Heart left ventricle (tissue), 16 donors: Measurements from ENCODE around the gene MBP. TPM values are rescaled to one million over a fixed set of nuclear protein-coding genes. Genes with fewer than 3 reads are reported as not detected.

ENCODE experiments used
- ATAC-seq, 4 donors: fragments of 200-7000 bp; cut with Tn5 transposase; one replicate each; pipeline ENCODE4 v1.9.1; 2020 to 2022; ENCODE audit warnings: moderate library complexity in 4 of 4, mild to moderate bottlenecking in 3 of 4, moderate number of reproducible peaks in 1 of 4
- DNase-seq, 5 donors: peaks; one replicate each; pipeline ENCODE4 v3.0.0-alpha.2; 2020
- H3K27ac ChIP-seq, 12 donors: fragments of 200-600 bp; sonication (generic) in 4 of 12; one replicate each; pipeline versions ENCODE4 v1.5.0 to v1.8.0; 2016 to 2022; ENCODE audit warnings: mild to moderate bottlenecking in 2 of 12
- H3K27me3 ChIP-seq, 9 donors: fragments of 200-600 bp; sonication (generic) in 2 of 9; one replicate each; pipeline versions ENCODE4 v1.5.1 to v1.8.0; 2016 to 2022; ENCODE audit warnings: mild to moderate bottlenecking in 3 of 9
- H3K36me3 ChIP-seq, 9 donors: fragments of 200-600 bp; sonication (generic) in 2 of 9; one replicate each; pipeline versions ENCODE4 v1.5.0 to v1.8.0; 2018 to 2022; ENCODE audit warnings: mild to moderate bottlenecking in 2 of 9
- H3K4me1 ChIP-seq, 12 donors: fragments of 200-600 bp; sonication (generic) in 4 of 12; one replicate each; pipeline versions ENCODE4 v1.5.0 to v1.8.0; 2016 to 2022; ENCODE audit warnings: mild to moderate bottlenecking in 3 of 12
- H3K4me3 ChIP-seq, 12 donors: fragments of 200-600 bp; sonication (generic) in 4 of 12; one replicate each; pipeline versions ENCODE4 v1.5.0 to v1.8.0; 2017 to 2022; ENCODE audit warnings: mild to moderate bottlenecking in 9 of 12, moderate library complexity in 4 of 12
- H3K9me3 ChIP-seq, 12 donors: fragments of 200-600 bp; sonication (generic) in 4 of 12; one replicate each; pipeline versions ENCODE4 v1.5.0 to v1.8.0; 2016 to 2022; ENCODE audit warnings: mild to moderate bottlenecking in 1 of 12
- POLR2A ChIP-seq, 2 donors: fragments of 450-650 bp; IDR thresholded peaks; one replicate each; pipeline ENCODE4 v1.6.1; 2017; ENCODE audit warnings: antibody characterized with exemption in 2 of 2, mild to moderate bottlenecking in 2 of 2, moderate library complexity in 2 of 2
- WGBS, 4 donors: extraction: QIAGEN DNeasy Blood & Tissue Kit in 2 of 4; methylation state at CpG; one replicate each; pipeline versions ENCODE4 v1.1.5 to v1.1.7; 2013 to 2018; 5-methylcytosine and 5-hydroxymethylcytosine counted together
- intact Hi-C, 10 donors: fragments of 100-400 bp; cut with DNase I; formaldehyde crosslinking; loops; one replicate each; pipeline versions ENCODE4 v1.11.1 to v1.14.2; 2022
- polyA plus RNA-seq, 2 donors: library from polyadenylated mRNA; stranded (reverse); fragments of 200-250 nt; gene quantifications; one replicate each; pipeline ENCODE4 v1.2.3, GENCODE V29; 2013
- total RNA-seq, 9 donors: library from RNA; depleted of rRNA in 2 of 9; stranded (reverse); fragments of >200 nt in 2 of 9; fragmentation: NEBNext Ultra II Directional in 3 of 9; extraction: Animal tissue kit (Norgen Biotek cat#: 25700) in 3 of 9; gene quantifications; one replicate each; pipeline versions ENCODE4 v1.1.0 to v1.2.4, GENCODE V29; 2016 to 2023
- TF ChIP-seq, protein P1 (sequence below), 12 donors: fragments of 200-600 bp; sonication (generic) in 4 of 12; IDR thresholded peaks; one replicate each; pipeline versions ENCODE4 v1.5.0 to v1.8.0; 2018 to 2022; ENCODE audit warnings: antibody characterized with exemption in 12 of 12, mild to moderate bottlenecking in 5 of 12
- donor health status: ischemic (EF 13 %, LVEDD 7.1; RV severe dilation, severe dysfunction).
- donor health status: healthy with polysubstance abuse.
- donor health status: DM: no; HTN: yes; CAD: no.
- donor health status: DM: no; HTN: no; CAD: no.
- donor health status: ischemic (EF 25% LVEDD 6.9; RV normal size, moderate dysfunction).
- donor health status: ischemic (EF 25% LVEDD 5.7; RV mildly dilated, moderate dysfunction).
- donor health status: healthy.
- donor health status: DM: yes; HTN: yes; CAD: no.
- donor health status: ischemic (EF 35%, LVEDD 5.7; RV mildly dilated, moderate dysfunction).
- donor health status: nonischemic (EF 11% LVEDD 7.7; RV severe dilation, severe dysfunction).
- donor health status: DM: yes; HTN: yes; CAD: no.
- donor health status: PGD.
- donor health status: ischemic (EF 29% LVEDD 5.4; RV normal size, mild dysfunction).
- donor health status: nonischemic (EF 23%, LVEDD 6.1; RV moderate dilation, normal function).

Gene MBP
- total and polyA plus RNA-seq, 11 donors, result 7.7 to 93.0 (median 31.8) TPM

DNA sequence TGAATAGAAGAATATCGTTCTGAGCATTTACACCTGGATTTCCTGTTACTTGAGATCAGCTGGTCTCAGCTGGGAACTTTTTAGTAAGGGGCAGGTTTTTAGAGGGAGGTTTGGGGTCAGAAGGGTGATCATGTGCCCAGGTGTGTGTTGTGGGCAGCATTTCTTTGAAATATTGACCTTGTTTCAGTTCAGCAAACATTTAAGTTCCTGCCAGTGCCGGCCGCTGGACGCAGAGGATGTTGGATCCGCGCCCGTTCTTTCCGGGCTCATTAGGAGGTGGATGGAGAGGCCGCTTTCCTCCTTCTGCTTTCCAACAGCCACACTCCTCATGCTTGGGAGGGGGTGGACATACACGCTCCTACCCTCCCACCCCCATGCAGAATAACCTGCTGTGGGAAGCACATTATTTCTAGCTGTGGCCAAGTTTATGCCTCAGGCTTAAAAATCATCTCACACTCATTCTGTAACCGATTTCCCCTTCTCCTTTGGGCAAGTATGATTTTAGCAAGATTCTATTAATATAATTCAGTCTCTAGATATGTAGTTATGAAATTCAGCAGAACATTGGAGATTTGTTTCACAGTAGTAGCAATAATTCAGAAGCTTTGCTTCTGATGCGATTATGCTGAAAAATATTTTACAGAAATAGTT is 178.9 kb downstream of the MBP start:
- DNase-seq, result peak; percentile 69 to 80 (median 72)
- H3K4me1 ChIP-seq, result peaks cover 0 to 18% (median 11%) of the 10 kb centered on the region in 12 donors
- TF ChIP-seq POLR2A (IDR thresholded peaks at IDR 0.05), result no peak
- TF ChIP-seq, protein P1, sequence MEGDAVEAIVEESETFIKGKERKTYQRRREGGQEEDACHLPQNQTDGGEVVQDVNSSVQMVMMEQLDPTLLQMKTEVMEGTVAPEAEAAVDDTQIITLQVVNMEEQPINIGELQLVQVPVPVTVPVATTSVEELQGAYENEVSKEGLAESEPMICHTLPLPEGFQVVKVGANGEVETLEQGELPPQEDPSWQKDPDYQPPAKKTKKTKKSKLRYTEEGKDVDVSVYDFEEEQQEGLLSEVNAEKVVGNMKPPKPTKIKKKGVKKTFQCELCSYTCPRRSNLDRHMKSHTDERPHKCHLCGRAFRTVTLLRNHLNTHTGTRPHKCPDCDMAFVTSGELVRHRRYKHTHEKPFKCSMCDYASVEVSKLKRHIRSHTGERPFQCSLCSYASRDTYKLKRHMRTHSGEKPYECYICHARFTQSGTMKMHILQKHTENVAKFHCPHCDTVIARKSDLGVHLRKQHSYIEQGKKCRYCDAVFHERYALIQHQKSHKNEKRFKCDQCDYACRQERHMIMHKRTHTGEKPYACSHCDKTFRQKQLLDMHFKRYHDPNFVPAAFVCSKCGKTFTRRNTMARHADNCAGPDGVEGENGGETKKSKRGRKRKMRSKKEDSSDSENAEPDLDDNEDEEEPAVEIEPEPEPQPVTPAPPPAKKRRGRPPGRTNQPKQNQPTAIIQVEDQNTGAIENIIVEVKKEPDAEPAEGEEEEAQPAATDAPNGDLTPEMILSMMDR (IDR thresholded peaks at IDR 0.05), result no peak
- H3K27ac ChIP-seq, result peak overlapping the region in 2 of 12 donors; percentile 7 to 29
- ATAC-seq, result peak; percentile 44 to 80 (median 74)
- no peaks in the 10 kb centered on the region for H3K9me3 ChIP-seq
- H3K27me3 ChIP-seq, result no peaks in the 10 kb centered on the region
- H3K36me3 ChIP-seq, result peaks cover 0 to 57% (median 36%) of the 10 kb centered on the region in 9 donors
- 14 to 30% (median 22%) methylated on average over 12 of the region's 12 CpGs for WGBS, 4 donors
- intact Hi-C loops, result no loop called here
- H3K4me3 ChIP-seq, result no peak overlapping the region

- intact Hi-C loops, result no loop called here
- Histone ChIP-seq H3K36me3 (peaks cover 0 to 62% (median 39%) of the 10 kb centered on the region in 9 donors), H3K4me3 (no peak overlapping the region), H3K27ac (peak overlapping the region in 2 of 12 donors; percentile 7 to 29), H3K9me3 (no peaks in the 10 kb centered on the region), H3K27me3 (no peaks in the 10 kb centered on the region), H3K4me1 (peaks cover 0 to 16% (median 11%) of the 10 kb centered on the region in 12 donors)
- 43 to 57% (median 48%) methylated on average over 6 of the region's 6 CpGs for WGBS, 4 donors
- peak in 2 of 4 donors; percentile 28 to 33 for ATAC-seq
- no peak for TF ChIP-seq POLR2A (IDR thresholded peaks at IDR 0.05)
- TF ChIP-seq, protein P1 (IDR thresholded peaks at IDR 0.05), result no peak
- no peak for DNase-seq
Observed at GRCh38 chr18:76953156-76953555, 179.4 kb downstream of the MBP start.

- peaks cover 0 to 64% (median 39%) of the 10 kb centered on the region in 9 donors for H3K36me3 ChIP-seq
- intact Hi-C loops, result no loop called here
Observed at GRCh38 chr18:76952747-76953146, 179.8 kb downstream of the MBP start.

More at GRCh38 chr18:76952747-76953146, 179.8 kb downstream of the MBP start:
- no peaks in the 10 kb centered on the region for H3K27me3 ChIP-seq
- H3K4me3 ChIP-seq, result no peak overlapping the region
- no peak for TF ChIP-seq POLR2A (IDR thresholded peaks at IDR 0.05)
- TF ChIP-seq, protein P1 (IDR thresholded peaks at IDR 0.05), result no peak
- H3K4me1 ChIP-seq, result peaks cover 0 to 16% (median 11%) of the 10 kb centered on the region in 12 donors
- H3K27ac ChIP-seq, result no peak overlapping the region
- ATAC-seq (no peak), DNase-seq (no peak)
- no peaks in the 10 kb centered on the region for H3K9me3 ChIP-seq
- WGBS, 4 donors, result 82 to 89% (median 86%) methylated on average over 4 of the region's 4 CpGs
